Nephron progenitor cell (in vitro differentiated cells): ENCODE measurements around the gene POSTN.

Experiments used
- DNase-seq: peaks from one replicate; pipeline ENCODE4 v3.0.0; 2021
- H3K27ac Mint-ChIP-seq: 2 replicates; pipeline ENCODE4 v1.8.0; 2021; ENCODE audit warnings: mild to moderate bottlenecking, moderate library complexity, mixed read lengths
- H3K27me3 Mint-ChIP-seq: 2 replicates; pipeline ENCODE4 v1.8.0; 2021; ENCODE audit warnings: mild to moderate bottlenecking, low read depth, mixed read lengths; ENCODE audit not compliant: poor library complexity
- H3K36me3 Mint-ChIP-seq: 2 replicates; pipeline ENCODE4 v1.8.0; 2021; ENCODE audit warnings: low read depth, mixed read lengths
- H3K4me1 Mint-ChIP-seq: 2 replicates; pipeline ENCODE4 v1.8.0; 2021; ENCODE audit warnings: mixed read lengths
- H3K4me3 Mint-ChIP-seq: 2 replicates; pipeline ENCODE4 v1.8.0; 2021; ENCODE audit warnings: mild to moderate bottlenecking, moderate library complexity, mixed read lengths
- H3K9me3 Mint-ChIP-seq: 2 replicates; pipeline ENCODE4 v1.8.0; 2021; ENCODE audit warnings: mild to moderate bottlenecking, moderate library complexity, mixed read lengths
- TF ChIP-seq, protein P1 (sequence below): fragments of 200-600 bp; sonication (generic); IDR thresholded peaks from 2 replicates; pipeline ENCODE4 v1.5.0; 2021; ENCODE audit warnings: antibody characterized with exemption

Gene POSTN

DNA sequence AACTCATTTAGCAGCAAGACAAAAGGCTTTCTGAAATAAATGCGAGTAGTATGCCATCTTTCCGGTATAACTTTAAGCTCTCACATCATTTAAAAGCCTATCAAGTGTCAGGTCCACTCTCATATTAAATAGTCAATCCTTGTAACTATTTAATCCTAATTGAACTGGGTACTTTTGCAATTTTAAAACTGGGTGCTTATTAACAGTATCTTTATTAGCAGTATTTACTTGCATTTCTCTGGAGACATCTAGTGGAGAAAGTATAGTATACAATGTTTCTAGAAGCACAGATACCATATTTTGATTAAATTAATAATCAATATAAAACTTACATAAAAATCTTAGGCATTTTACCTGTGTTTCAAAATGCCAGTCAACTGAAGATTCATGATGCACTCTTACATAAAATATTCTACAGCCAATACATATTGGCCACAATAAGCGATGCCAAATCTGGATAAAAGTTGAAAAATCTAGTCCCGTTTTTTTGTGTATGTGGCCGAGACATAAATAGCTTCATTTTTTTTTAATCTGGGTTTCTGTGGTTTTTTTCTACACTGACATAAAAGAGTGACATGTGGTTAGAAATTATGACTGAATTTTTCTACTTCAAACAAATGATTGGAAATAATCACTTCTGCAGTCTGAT, 4.3 kb upstream of the POSTN start:
- H3K27ac Mint-ChIP-seq = no peak overlapping the region
- H3K36me3 Mint-ChIP-seq = no peaks in the 10 kb centered on the region
- TF ChIP-seq, protein P1, sequence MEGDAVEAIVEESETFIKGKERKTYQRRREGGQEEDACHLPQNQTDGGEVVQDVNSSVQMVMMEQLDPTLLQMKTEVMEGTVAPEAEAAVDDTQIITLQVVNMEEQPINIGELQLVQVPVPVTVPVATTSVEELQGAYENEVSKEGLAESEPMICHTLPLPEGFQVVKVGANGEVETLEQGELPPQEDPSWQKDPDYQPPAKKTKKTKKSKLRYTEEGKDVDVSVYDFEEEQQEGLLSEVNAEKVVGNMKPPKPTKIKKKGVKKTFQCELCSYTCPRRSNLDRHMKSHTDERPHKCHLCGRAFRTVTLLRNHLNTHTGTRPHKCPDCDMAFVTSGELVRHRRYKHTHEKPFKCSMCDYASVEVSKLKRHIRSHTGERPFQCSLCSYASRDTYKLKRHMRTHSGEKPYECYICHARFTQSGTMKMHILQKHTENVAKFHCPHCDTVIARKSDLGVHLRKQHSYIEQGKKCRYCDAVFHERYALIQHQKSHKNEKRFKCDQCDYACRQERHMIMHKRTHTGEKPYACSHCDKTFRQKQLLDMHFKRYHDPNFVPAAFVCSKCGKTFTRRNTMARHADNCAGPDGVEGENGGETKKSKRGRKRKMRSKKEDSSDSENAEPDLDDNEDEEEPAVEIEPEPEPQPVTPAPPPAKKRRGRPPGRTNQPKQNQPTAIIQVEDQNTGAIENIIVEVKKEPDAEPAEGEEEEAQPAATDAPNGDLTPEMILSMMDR = peak; percentile 49
- no peaks in the 10 kb centered on the region for H3K27me3 Mint-ChIP-seq
- H3K4me1 Mint-ChIP-seq = peaks cover 17% of the 10 kb centered on the region
- peaks cover 7% of the 10 kb centered on the region for H3K9me3 Mint-ChIP-seq
- H3K4me3 Mint-ChIP-seq = no peak overlapping the region
- no peak for DNase-seq

DNA sequence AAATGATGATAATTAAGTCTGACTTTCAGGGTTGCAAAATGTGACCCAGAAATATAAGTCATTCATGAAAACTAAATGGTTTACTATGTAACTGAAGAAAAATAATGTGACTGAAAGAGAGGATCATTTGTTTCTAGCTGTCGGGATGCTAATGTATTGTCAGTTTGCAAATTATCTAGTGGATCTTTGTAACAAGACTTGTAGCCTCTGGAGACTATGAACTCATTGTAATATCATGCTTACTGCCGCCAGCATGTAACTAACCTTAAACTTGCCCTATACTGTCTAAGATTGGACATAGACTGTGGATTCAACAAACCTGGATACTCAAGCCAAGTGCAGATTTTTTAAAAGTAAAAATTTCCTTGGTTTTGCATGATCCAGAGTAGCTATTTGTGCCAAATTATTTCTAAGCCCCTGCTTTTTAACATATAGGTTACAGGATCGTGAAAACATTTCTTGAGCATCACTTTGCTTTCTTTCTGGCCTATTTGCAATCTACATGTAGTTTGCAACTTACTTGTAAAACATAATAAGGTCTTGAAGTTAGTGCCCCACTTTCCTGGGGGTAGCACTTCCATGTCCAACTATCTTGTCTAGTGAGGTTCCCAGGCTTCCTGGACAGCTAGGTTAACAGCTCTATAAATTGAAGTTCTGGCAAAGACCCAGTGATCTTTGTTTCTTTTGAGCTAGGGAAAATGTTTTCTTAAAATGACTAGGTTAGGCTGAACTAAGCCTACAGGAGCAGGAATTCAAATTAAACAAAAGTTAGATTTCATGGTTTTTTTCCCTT, 3.3 kb upstream of the POSTN start:
- H3K4me1 Mint-ChIP-seq = peaks cover 26% of the 10 kb centered on the region
- no peak for DNase-seq
- no peaks in the 10 kb centered on the region for H3K36me3 Mint-ChIP-seq
- TF ChIP-seq, protein P1 = no peak
- H3K9me3 Mint-ChIP-seq = no peaks in the 10 kb centered on the region
- no peak overlapping the region for H3K4me3 Mint-ChIP-seq
- H3K27me3 Mint-ChIP-seq = peaks cover 4% of the 10 kb centered on the region
- H3K27ac Mint-ChIP-seq = no peak overlapping the region

DNA sequence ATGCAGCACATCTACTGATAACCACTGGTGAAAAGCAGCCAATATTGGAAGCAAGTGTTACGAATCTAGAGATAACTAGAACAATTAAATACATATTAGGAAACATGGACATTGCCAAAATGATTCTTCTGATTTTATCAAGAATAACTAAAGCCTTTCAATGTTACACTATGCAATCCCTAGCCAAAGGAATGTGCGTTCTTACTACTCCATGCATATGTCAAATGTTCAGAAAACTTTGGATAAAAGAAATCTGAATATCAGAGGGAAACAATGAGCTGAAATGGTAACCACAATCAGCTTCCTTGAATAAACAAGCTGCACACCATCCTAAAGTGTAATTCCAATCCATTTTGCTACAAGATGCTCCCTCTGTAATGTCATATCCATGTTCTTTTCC, 951 bp upstream of the POSTN start:
- peaks cover 4% of the 10 kb centered on the region for H3K27me3 Mint-ChIP-seq
- H3K9me3 Mint-ChIP-seq = no peaks in the 10 kb centered on the region
- H3K4me3 Mint-ChIP-seq = no peak overlapping the region
- H3K4me1 Mint-ChIP-seq = peaks cover 27% of the 10 kb centered on the region
- TF ChIP-seq, protein P1 = no peak
- H3K27ac Mint-ChIP-seq = no peak overlapping the region
- H3K36me3 Mint-ChIP-seq = no peaks in the 10 kb centered on the region
- no peak for DNase-seq

DNA sequence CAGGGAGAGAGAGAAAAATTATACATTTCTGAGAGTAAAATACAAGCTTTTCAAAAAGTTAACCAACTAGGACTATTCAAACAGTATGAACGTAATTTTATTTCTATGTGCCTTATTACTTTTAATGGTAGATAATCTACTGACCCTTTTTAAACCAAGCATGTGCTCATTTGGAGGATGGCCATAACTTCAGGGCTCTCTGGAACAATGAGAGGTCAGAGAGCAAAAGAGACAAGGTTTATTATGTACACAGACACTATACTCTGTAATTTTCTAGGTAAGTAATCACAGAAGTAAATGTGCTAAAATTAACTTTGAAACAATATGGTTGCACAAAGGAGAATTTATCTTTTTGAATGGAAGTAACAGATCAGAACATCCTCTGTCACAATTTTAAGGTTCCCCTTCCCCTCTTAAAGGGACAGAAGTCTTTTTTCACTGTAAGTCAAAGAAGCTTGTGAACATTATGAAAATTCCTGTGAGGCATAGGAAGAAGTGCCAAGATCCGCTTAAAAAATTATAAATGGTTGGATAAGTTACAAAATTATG, 1.0 kb downstream of the POSTN start:
- Mint-ChIP-seq H3K4me3 (peak overlapping the region; percentile 54), H3K36me3 (no peaks in the 10 kb centered on the region), H3K27ac (no peak overlapping the region), H3K9me3 (no peaks in the 10 kb centered on the region), H3K4me1 (peaks cover 25% of the 10 kb centered on the region), H3K27me3 (peaks cover 4% of the 10 kb centered on the region)
- DNase-seq = no peak
- TF ChIP-seq, protein P1 = no peak

DNA sequence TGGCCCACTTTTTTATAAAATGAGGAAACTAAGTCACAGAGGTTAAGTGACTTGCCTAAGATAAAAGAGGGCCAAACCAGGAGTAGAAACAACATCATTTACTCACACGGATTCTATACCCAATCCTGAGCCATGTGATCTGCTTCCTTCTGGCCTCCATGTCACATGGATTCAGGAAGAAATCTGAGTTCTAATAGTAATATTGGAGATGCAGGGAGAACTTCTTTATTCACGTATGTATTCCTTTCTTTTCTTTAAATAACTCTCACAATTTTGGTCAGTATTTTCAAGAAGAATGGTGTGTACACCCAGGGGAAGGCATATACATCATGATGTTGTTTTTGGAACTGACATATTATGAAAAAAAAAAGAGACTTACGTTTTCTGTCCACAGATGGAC, 1.8 kb downstream of the POSTN start:
- H3K27ac Mint-ChIP-seq = no peak overlapping the region
- TF ChIP-seq, protein P1 = no peak

More for the DNA sequence above, 1.8 kb downstream of the POSTN start:
- Mint-ChIP-seq H3K9me3 (no peaks in the 10 kb centered on the region), H3K36me3 (no peaks in the 10 kb centered on the region), H3K4me1 (peaks cover 21% of the 10 kb centered on the region), H3K4me3 (peak overlapping the region; percentile 54), H3K27me3 (peaks cover 4% of the 10 kb centered on the region)
- DNase-seq = no peak
